Breast epithelium (tissue), 4 donors: ENCODE results near the gene OCIAD2. TPM values are rescaled to one million over a fixed set of nuclear protein-coding genes. Genes with fewer than 3 reads are reported as not detected.
A peak's percentile ranks its signal among the peaks of the same experiment; 100 is the strongest.

Experiments
- DNase-seq, 2 donors: peaks; one replicate each; pipeline ENCODE4 v3.0.0-alpha.2; 2019; ENCODE audit warnings: low spot score in 2 of 2
- H3K27ac ChIP-seq, 2 donors: fragments of 200-600 bp; sonication (generic) in 1 of 2; one replicate each; pipeline ENCODE4 v1.5.1; 2016 to 2019; ENCODE audit warnings: mild to moderate bottlenecking in 1 of 2
- H3K27me3 ChIP-seq, 2 donors: fragments of 200-600 bp; sonication (generic) in 1 of 2; one replicate each; pipeline versions ENCODE4 v1.5.1 to v1.6.0; 2017 to 2019; ENCODE audit warnings: control low read depth in 1 of 2, mild to moderate bottlenecking in 1 of 2
- H3K36me3 ChIP-seq: fragments of 200-600 bp; one replicate; pipeline ENCODE4 v1.5.1; 2019
- H3K4me1 ChIP-seq, 2 donors: fragments of 200-600 bp; sonication (generic); one replicate each; pipeline ENCODE4 v1.5.1; 2016 to 2019; ENCODE audit warnings: control low read depth in 1 of 2
- H3K4me3 ChIP-seq, 3 donors: fragments of 200-600 bp; sonication (generic); 1 replicate in 2 of 3; 2 replicates in 1 of 3; pipeline ENCODE4 v1.5.1; 2016 to 2019; ENCODE audit warnings: mild to moderate bottlenecking in 3 of 3, moderate library complexity in 2 of 3
- H3K9me3 ChIP-seq, 2 donors: fragments of 200-600 bp; sonication (generic) in 1 of 2; one replicate each; pipeline ENCODE4 v1.5.1; 2016 to 2019; ENCODE audit warnings: control low read depth in 1 of 2
- CTCF ChIP-seq, 3 donors: fragments of 450-650 bp; IDR thresholded peaks; one replicate each; pipeline ENCODE4 v1.5.1; 2016 to 2017; ENCODE audit warnings: antibody characterized with exemption in 3 of 3, mild to moderate bottlenecking in 3 of 3, moderate library complexity in 3 of 3
- POLR2A ChIP-seq: fragments of 450-650 bp; IDR thresholded peaks from one replicate; pipeline ENCODE4 v1.6.1; 2016; ENCODE audit warnings: antibody characterized with exemption, mild to moderate bottlenecking, moderate library complexity
- POLR2AphosphoS5 ChIP-seq, 3 donors: sonication (generic); formaldehyde crosslinking; IDR thresholded peaks; one replicate each; pipeline ENCODE4 v1.6.1; 2017; ENCODE audit warnings: antibody characterized with exemption in 3 of 3
- intact Hi-C: fragments of 100-400 bp; cut with DNase I; formaldehyde crosslinking; loops from one replicate; pipeline ENCODE4 v1.15.1; 2023; ENCODE audit warnings: low total_unique reads
- total RNA-seq, 3 donors: library from RNA; depleted of rRNA; stranded (reverse); fragments of >200 nt; gene quantifications; one replicate each; pipeline ENCODE4 v1.1.0, GENCODE V29; 2016

The OCIAD2 gene
- total RNA-seq, 3 donors from 2014 or later = 9.2 to 22.0 (median 9.9) TPM

GRCh38 chr4:48908687-48909086 lies 2.1 kb upstream of the OCIAD2 start:
- intact Hi-C loops = no loop called here

GRCh38 chr4:48907706-48908477 lies 1.3 kb upstream of the OCIAD2 start:
- Histone ChIP-seq H3K27me3 (no peaks in the 10 kb centered on the region), H3K4me1 (no peaks in the 10 kb centered on the region), H3K36me3 (no peaks in the 10 kb centered on the region), H3K9me3 (no peaks in the 10 kb centered on the region), H3K27ac (no peak overlapping the region), H3K4me3 (no peak overlapping the region)
- TF ChIP-seq POLR2A (no peak), CTCF (IDR thresholded peaks at IDR 0.05) (no peak), POLR2AphosphoS5 (IDR thresholded peaks at IDR 0.05) (no peak)
- intact Hi-C loops = no loop called here
- DNase-seq = no peak

More at GRCh38 chr4:48908687-48909086, 2.1 kb upstream of the OCIAD2 start:
- no peaks in the 10 kb centered on the region for H3K36me3 ChIP-seq
- no peak overlapping the region for H3K4me3 ChIP-seq
- H3K9me3 ChIP-seq = no peaks in the 10 kb centered on the region
- DNase-seq = no peak
- H3K4me1 ChIP-seq = no peaks in the 10 kb centered on the region
- TF ChIP-seq POLR2AphosphoS5 (IDR thresholded peaks at IDR 0.05) (no peak), CTCF (IDR thresholded peaks at IDR 0.05) (no peak), POLR2A (no peak)
- no peak overlapping the region for H3K27ac ChIP-seq
- H3K27me3 ChIP-seq = no peaks in the 10 kb centered on the region

- no peak for DNase-seq
- Histone ChIP-seq H3K36me3 (no peaks in the 10 kb centered on the region), H3K27ac (no peak overlapping the region), H3K9me3 (no peaks in the 10 kb centered on the region), H3K4me3 (peak overlapping the region; percentile 54 to 79 (median 72)), H3K4me1 (no peaks in the 10 kb centered on the region), H3K27me3 (no peaks in the 10 kb centered on the region)
- no peak for TF ChIP-seq POLR2A
- no peak for TF ChIP-seq CTCF (IDR thresholded peaks at IDR 0.05)
- TF ChIP-seq POLR2AphosphoS5 (IDR thresholded peaks at IDR 0.05) = no peak
- intact Hi-C loops = no loop called here
Observed at GRCh38 chr4:48905363-48906015, 1.1 kb downstream of the OCIAD2 start.

- Histone ChIP-seq H3K27me3 (no peaks in the 10 kb centered on the region), H3K9me3 (no peaks in the 10 kb centered on the region), H3K27ac (no peak overlapping the region), H3K36me3 (peaks cover 3% of the 10 kb centered on the region), H3K4me3 (no peak overlapping the region), H3K4me1 (no peaks in the 10 kb centered on the region)
- no peak for DNase-seq
- intact Hi-C loops = no loop called here
- TF ChIP-seq CTCF (IDR thresholded peaks at IDR 0.05) = no peak
- no peak for TF ChIP-seq POLR2AphosphoS5 (IDR thresholded peaks at IDR 0.05)
- no peak for TF ChIP-seq POLR2A
Observed at GRCh38 chr4:48904541-48905142, 1.9 kb downstream of the OCIAD2 start.

- Histone ChIP-seq H3K4me1 (no peaks in the 10 kb centered on the region), H3K9me3 (no peaks in the 10 kb centered on the region), H3K27ac (no peak overlapping the region), H3K4me3 (no peak overlapping the region), H3K36me3 (peaks cover 3% of the 10 kb centered on the region), H3K27me3 (no peaks in the 10 kb centered on the region)
- no peak for DNase-seq
- intact Hi-C loops = no loop called here
- TF ChIP-seq POLR2AphosphoS5 (IDR thresholded peaks at IDR 0.05) = no peak
- no peak for TF ChIP-seq CTCF (IDR thresholded peaks at IDR 0.05)
- no peak for TF ChIP-seq POLR2A
Observed at GRCh38 chr4:48904101-48904500, 2.5 kb downstream of the OCIAD2 start.
